ENCODE data around the gene GCFC2. TPM values are rescaled to one million over a fixed set of nuclear protein-coding genes. Genes with fewer than 3 reads are reported as not detected.
"Not testable (repeated sequence)": the region's sequence is repeated elsewhere in the genome, so short reads cannot be mapped to it uniquely, and the experiment has no call there.

GCFC2 gene
- total RNA-seq = 10 to 100 TPM; 16.4 to 18.4 TPM
- long read RNA-seq, full-length matches to known transcripts = 15 of 26 reads
- long read RNA-seq, partial matches to known transcripts = 3 of 26 reads
- long read RNA-seq, other reads (novel, unspliced or antisense) = 8 of 26 reads

- ATAC-seq = peak; percentile 96
- intact Hi-C loops (cut with DNase I, micrococcal nuclease) = no loop called here
- DNase-seq = peak; percentile 89 to 91
Measured at GRCh38 chr2:75710577-75711253, at the start of gene GCFC2. Gene GCFC2, minus strand, starts transcription at chr2:75710915. Its CDS starts 60 bp downstream, at chr2:75710855.

GRCh38 chr2:75752828-75753227 is 42.1 kb upstream of the GCFC2 start:
- ATAC-seq = no peak
- intact Hi-C loops (cut with DNase I, micrococcal nuclease) = no loop called here
- DNase-seq = no peak

GRCh38 chr2:75751824-75752468 is 41.2 kb upstream of the GCFC2 start:
- DNase-seq (no peak), ATAC-seq (no peak)
- intact Hi-C loops (cut with DNase I, micrococcal nuclease) = no loop called here

- intact Hi-C loops (cut with DNase I, micrococcal nuclease) = no loop called here
- no peak for ATAC-seq
- DNase-seq = no peak
Measured at GRCh38 chr2:75751360-75751759, 40.6 kb upstream of the GCFC2 start.

GRCh38 chr2:75737961-75738360 is 27.2 kb upstream of the GCFC2 start:
- intact Hi-C loops (cut with DNase I, micrococcal nuclease) = no loop called here
- DNase-seq (no peak), ATAC-seq (no peak)

GRCh38 chr2:75736276-75736675 is 25.6 kb upstream of the GCFC2 start:
- ATAC-seq (no peak), DNase-seq (no peak)
- intact Hi-C loops (cut with DNase I, micrococcal nuclease) = no loop called here

GRCh38 chr2:75729861-75730260 is 19.1 kb upstream of the GCFC2 start:
- intact Hi-C loops (cut with DNase I, micrococcal nuclease) = no loop called here
- ATAC-seq = no peak
- no peak for DNase-seq

- intact Hi-C loops (cut with DNase I, micrococcal nuclease) = no loop called here
- ATAC-seq (no peak), DNase-seq (no peak)
Measured at GRCh38 chr2:75728614-75729419, 18.1 kb upstream of the GCFC2 start.

GRCh38 chr2:75722687-75723086 is 12.0 kb upstream of the GCFC2 start:
- no peak for DNase-seq
- intact Hi-C loops (cut with DNase I, micrococcal nuclease) = no loop called here
- ATAC-seq = no peak

GRCh38 chr2:75720525-75720924 is 9.8 kb upstream of the GCFC2 start:
- ATAC-seq (no peak), DNase-seq (no peak)
- intact Hi-C loops (cut with DNase I, micrococcal nuclease) = no loop called here

- DNase-seq (no peak), ATAC-seq (no peak)
- intact Hi-C loops (cut with DNase I, micrococcal nuclease) = no loop called here
Measured at GRCh38 chr2:75719616-75720015, 8.9 kb upstream of the GCFC2 start.

- intact Hi-C loops (cut with DNase I, micrococcal nuclease) = no loop called here
- DNase-seq (no peak), ATAC-seq (no peak)
Measured at GRCh38 chr2:75716406-75716805, 5.7 kb upstream of the GCFC2 start.

- intact Hi-C loops (cut with DNase I, micrococcal nuclease); ATAC-seq: not testable (repeated sequence)
- DNase-seq = peak in 1 of 2 donors; percentile 13
Measured at GRCh38 chr2:75711590-75711989, 875 bp upstream of the GCFC2 start.

GRCh38 chr2:75710220-75710576 is 517 bp downstream of the GCFC2 start:
- peak; percentile 52 for ATAC-seq
- no peak for DNase-seq
- intact Hi-C loops (cut with DNase I, micrococcal nuclease) = no loop called here

GRCh38 chr2:75709297-75709696 is 1.4 kb downstream of the GCFC2 start:
- DNase-seq (no peak), ATAC-seq (no peak)
- intact Hi-C loops (cut with DNase I, micrococcal nuclease) = no loop called here

GRCh38 chr2:75707901-75708300 is 2.8 kb downstream of the GCFC2 start:
- intact Hi-C loops (cut with DNase I, micrococcal nuclease) = no loop called here
- ATAC-seq (no peak), DNase-seq (no peak)

GRCh38 chr2:75705921-75706320 is 4.8 kb downstream of the GCFC2 start:
- ATAC-seq = no peak
- DNase-seq = no peak
- intact Hi-C loops (cut with DNase I, micrococcal nuclease) = no loop called here

- intact Hi-C loops (cut with DNase I, micrococcal nuclease) = no loop called here
- ATAC-seq = no peak
- DNase-seq = no peak
Measured at GRCh38 chr2:75703589-75704287, 7.0 kb downstream of the GCFC2 start.

- intact Hi-C loops (cut with DNase I, micrococcal nuclease) = no loop called here
- no peak for ATAC-seq
- DNase-seq = no peak
Measured at GRCh38 chr2:75702593-75702992, 8.1 kb downstream of the GCFC2 start.
